NCI-H1694 treated with DMSO at 0.1 percent for 48 hours (cell line): Measurements from ENCODE around the gene SIGLEC1.
A peak's percentile ranks its signal among the peaks of the same experiment; 100 is the strongest.

Experiments used
- DNase-seq: peaks from one replicate; lab custom pipeline; 2025; lab: John Stamatoyannopoulos, UW

SIGLEC1 gene

GRCh38 chr20:3728876-3729275, 16.5 kb upstream of the SIGLEC1 start:
- DNase-seq = no peak

GRCh38 chr20:3728354-3728753, 16.0 kb upstream of the SIGLEC1 start:
- DNase-seq = no peak

DNA sequence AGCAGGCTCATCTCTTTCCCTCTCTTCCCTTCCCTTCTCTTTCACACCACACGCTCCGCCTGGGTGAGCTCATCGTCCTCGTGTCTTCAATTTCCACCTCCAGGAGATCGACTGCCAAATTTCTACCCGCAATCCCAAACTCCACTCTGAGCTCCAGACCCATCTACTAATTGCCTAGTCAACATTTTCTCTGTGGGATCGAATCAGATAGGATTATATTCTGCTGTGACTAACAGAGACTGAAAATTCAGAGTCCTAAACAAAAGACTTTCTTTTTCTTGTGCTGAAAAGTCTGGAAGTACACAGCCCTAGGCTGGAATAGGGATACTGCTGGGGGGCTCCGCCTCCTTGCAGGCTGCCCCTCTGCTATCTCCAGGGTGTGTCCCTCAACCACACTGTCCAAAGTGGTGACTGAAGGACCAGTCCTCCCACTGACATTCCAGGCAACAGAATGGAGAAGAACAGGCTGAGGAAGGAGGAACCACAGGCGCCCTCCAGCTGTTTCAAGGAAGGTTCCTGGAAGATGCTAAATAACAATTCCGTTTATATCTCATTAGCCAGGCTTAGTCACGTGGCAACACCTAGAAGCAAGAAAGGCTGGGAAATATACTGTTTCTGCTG, 15.1 kb upstream of the SIGLEC1 start:
- no peak for DNase-seq

DNA sequence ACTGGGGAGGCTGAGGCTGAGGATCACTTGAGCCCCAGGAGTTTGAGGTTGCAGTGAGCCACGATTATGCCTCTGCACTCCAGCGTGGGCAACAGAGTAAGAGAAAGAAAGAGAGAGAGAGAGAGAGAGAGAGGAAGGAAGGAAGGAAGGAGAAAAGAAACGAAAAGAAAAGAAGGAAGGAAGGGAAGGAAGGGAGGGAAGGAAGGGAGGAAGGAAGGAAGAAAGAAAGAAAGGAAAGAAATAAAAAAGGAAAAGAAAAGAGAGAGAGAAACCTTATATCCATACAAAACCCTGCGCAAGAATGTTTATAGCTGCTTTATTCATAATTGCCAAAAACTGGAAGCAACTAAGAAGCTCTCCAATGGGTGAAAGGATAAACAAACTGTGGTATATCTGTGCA, 12.0 kb upstream of the SIGLEC1 start:
- no peak for DNase-seq

DNA sequence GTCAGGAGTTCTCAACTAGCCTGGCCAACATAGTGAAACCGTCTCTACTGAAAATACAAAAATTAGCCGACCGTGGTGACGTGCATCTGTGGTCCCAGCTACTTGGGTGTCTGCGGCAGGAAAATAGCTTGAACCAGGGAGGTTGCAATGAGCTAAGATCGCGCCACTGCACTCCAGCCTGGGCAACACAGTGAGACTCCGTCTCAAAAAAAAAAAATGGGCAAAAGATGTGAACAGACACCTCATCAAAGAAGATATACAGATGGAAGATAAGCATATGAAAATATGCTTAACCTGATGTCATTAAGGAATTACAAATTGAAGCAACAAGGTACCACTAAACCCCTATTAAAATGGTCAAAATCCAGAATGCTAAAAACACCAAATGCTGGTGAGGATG, 10.9 kb upstream of the SIGLEC1 start:
- DNase-seq = no peak

DNA sequence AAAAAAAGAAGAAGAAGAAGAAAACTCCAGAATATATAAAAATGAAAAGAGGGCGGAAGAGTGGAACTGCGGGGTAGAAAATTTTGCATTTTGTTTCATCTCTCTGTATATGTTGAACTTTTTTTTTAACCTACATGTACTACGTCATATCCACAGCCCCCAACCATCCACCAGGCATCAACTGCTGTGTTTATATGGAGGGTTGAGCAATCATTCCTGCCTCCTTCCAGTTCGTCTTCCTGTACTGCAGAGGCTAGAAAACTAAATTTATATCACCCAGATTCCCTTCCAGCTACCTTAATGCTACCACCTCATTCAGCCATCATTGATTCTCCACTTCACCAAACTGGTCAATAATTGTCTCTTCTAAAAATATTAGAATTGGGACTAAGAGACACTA, 9.5 kb upstream of the SIGLEC1 start:
- no peak for DNase-seq

- DNase-seq = no peak
Observed at GRCh38 chr20:3720626-3721025, 8.2 kb upstream of the SIGLEC1 start.

GRCh38 chr20:3720068-3720467, 7.7 kb upstream of the SIGLEC1 start:
- DNase-seq = no peak

DNA sequence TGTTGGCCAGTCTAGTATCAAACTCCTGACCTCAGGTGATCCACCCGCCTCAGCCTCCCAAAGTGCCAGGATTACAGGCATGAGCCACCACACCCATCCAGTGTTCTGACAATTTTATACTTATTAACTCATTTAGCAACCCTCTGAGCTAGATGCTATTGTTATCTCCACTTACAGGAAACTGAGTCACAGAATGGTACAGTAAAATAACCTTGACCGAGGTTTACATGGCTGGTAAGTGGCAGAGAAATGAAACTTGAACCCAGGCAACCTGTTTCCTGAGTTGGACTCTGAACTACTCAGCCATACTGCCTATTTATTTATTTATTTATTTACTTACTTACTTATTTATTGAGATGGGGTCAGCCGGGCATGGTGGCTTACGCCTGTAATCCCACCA, 6.6 kb upstream of the SIGLEC1 start:
- no peak for DNase-seq

GRCh38 chr20:3716195-3716834, 3.9 kb upstream of the SIGLEC1 start:
- peak; percentile 49 for DNase-seq

- no peak for DNase-seq
Observed at GRCh38 chr20:3714092-3714491, 1.7 kb upstream of the SIGLEC1 start.

- DNase-seq = no peak
Observed at GRCh38 chr20:3711484-3711941, 887 bp downstream of the SIGLEC1 start.

DNA sequence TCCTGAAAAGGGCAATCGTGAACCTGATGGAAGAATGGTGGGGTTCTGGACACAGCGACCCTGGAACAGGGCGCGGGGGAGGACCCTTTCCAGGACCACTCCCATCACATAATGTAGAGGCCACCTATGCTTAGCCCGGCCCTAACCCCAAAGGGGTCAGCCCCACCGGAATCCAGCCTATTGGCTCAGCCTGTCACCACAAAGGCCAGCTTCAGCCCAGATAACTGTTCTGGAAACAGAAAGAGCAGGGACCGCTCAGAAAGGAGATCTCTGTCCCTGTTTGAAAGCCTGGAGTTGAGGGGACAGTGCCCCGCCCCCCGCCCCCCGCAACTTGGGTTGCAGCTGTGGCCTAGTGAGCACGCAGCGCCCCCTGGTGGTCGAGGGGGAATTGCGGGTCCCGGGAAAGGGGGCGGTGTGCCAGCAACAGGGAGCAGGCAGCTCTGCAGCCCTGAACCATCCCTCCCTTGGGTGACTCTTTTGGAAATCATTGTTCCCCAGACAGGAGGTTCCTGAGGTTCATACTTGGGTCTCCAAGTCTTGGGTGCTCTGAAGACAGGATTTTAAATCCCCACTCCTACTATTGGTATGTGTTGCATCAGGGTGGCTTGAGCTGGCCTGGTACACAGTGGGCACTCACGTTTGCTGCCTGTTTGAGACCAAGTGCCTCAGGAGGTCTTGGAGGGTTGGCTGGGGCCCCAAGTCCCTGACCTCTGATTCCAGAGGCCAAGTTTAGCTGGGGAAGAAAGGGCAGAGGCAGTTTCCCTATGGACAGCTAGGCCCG, 1.5 kb downstream of the SIGLEC1 start:
- DNase-seq = no peak

- no peak for DNase-seq
Observed at GRCh38 chr20:3710011-3710466, 2.4 kb downstream of the SIGLEC1 start.

- no peak for DNase-seq
Observed at GRCh38 chr20:3707508-3707899, 4.9 kb downstream of the SIGLEC1 start.

DNA sequence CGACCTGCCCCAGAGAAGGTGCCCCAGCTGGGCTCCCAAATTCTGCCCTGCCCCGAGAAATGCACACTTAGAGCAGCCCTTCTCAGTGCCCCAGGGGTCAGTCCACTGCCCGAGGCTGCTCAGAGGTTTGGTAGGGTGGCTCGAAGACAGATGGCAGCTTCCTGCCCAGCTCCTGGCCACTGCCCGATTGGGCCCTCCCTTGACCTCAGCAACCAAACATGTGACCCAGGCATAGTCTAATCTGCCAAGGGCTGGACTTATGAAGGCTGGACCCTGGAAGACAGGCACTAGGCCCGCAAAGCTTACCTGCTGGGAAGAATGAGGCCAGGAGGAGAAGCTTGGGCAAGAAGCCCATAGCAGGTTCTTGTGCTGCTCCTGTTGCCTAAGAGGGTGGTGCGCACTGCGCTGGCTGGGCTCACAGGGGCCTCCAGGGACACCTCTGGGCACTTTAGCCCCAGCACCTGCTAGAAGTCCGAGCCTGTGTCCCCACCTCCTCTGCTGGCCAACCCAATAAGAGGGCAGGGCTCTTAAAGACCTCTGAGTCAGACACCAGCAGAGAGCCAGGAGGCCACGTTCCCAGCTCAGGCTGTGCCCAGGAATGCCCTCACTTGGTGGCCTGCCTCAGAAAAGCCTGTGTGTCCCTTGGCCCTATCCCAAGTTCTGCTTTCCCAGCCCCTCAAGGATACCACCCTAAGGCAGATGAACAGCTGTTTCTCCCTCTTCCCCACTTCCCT, 5.5 kb downstream of the SIGLEC1 start:
- DNase-seq = no peak

- no peak for DNase-seq
Observed at GRCh38 chr20:3705970-3706739, 6.2 kb downstream of the SIGLEC1 start.

DNA sequence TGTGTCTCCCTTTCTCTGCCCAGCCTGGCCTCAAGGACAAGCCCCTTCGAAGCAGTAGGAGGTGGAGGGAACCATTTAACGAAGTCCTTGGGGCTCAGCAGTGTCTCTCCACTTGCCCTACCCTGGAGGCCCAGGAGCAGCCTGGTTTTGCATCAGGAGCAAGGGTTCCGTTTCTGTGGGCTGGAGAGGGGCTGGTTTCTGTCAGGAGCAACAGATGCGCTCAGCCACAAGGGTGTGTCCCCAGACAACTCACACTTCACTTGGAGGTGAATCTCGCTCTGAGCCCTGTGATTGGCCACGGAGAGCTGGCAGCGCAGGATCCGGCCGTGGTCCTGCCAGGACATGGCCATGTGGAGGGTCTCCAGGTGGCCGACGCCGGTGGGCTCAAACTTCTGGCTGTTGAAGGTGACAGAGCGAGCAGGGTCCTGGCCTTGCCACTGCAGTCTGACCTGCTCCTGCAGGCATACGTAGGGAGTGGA, 6.9 kb downstream of the SIGLEC1 start:
- no peak for DNase-seq

GRCh38 chr20:3704087-3704486, 8.3 kb downstream of the SIGLEC1 start:
- no peak for DNase-seq

DNA sequence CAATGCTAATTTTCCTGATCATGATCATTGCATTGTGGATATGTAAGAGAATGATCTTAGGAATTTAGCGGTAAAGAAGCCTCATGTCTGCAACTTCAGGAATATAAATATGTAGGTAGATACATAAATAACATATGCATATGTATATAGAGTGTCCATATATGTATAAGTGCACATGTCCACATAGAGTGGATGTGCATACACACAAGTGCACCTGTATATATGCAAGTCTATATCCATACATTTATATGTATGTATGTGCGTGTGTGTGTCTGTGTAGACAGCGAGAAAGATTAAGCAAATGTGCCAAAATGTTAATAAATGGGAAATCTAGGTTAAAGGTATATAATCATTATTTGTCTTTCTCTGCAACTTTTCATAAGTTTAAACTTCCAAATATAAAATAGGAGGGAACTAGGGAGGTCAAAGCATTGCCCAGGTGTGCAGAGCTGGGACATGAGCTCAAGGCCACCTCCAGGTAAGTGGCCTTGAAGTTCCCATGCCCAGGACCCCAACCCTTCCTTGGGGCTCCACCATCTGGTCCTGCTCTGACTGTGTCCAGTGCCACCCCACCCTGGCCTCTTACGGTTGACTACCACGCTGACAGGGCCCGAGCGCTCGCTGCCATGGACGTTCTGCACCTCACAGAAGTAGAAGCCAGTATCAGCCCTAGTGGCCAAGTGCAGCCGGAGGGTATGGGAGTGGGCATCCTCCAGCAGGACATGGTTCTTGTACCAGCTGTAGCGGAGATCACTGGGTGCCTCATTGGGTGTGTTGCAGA, 9.6 kb downstream of the SIGLEC1 start:
- no peak for DNase-seq
